GM19025 (cell line): ENCODE data around the gene RTBDN.
A peak's percentile ranks its signal among the peaks of the same experiment; 100 is the strongest.
"Not testable (repeated sequence)": the region's sequence is repeated elsewhere in the genome, so short reads cannot be mapped to it uniquely, and the experiment has no call there.

Experiments used
- ATAC-seq: cut with Tn5 transposase; IDR thresholded peaks from one replicate; pipeline ENCODE4 v1.9.1; 2021; ENCODE audit warnings: mild to moderate bottlenecking, low read depth, moderate library complexity; ENCODE audit not compliant: unreplicated experiment

RTBDN gene

DNA sequence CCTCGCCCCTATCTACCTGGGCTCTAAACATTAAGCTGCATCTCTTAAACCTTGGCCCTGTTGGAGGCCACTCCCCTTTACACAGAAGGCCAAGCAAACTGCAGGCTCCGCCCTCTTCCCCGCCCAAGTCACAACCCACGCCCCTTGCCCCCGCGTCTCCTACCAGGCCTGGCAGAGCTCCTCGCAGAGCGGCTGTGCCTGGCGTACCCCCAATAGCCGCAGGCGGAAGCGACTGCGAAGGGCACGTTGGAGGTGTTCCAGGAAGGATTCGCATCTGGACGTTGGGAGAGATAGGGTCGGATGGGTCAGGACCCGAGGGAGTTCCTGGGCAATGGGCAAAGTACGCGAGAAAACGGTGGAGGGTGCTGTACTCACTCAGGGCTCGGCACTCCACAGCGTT lies 5.9 kb downstream of the RTBDN start:
- ATAC-seq: no peak

DNA sequence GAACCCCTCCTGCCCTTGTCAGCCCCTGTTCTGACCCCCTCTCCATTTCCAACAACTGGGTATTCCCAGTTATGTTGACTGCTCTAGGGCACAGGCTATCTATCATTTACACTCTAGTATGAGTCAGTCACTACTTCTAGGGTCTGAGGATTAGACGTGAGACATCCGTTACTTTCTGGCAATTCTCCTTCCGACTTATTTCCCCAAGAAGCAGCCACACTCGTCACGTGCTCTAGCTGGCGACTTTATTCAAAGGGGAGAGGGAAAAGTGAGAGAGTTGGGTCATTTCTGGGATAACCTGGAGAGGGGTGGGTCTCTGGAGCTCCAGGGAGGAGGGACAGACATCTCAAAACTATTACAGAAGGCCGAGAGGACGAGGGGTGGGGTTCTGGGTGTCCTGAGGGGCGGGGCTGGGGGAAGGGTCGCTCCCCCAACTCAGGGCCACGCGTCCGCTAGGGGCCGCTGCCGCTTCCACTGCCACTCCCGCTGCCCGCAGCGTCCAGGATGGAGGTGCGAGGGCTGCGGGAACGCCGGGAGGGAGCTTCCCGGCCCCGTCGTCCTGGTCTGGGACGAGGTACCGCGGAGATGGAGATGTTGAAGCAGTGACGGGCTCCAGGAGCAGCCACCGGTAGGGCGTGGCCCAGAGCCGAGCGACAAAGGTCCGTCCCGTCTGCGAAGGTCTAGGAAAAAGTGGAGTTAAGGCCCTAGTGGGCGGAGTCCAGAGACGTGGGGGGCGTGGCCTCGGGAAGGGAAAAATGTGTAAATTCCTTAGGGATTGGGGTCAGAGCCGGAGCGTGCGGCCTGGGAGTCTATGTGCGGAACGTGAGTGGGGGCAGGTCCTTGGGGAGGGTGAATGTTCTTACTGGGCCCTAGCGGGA lies 8.9 kb downstream of the RTBDN start:
- ATAC-seq: no peak

DNA sequence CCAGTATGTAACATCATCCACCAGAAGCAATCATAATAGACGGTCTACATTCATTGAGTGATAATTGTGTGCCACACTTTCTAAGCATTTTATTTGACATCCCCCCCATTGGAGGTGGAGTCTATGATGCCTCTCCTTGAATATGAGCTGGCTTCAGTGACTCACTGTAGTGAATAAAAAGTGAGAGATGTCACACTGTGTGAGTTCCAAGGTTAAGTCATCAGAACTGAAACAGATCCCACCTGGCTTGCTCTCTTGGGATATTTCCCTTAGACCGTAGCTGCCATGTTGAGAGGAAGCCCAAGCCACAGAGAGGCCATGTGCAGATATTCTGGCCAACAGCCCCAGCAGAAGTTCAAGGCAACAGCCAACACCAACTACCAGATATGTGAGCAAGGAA lies 12.6 kb downstream of the RTBDN start:
- no peak for ATAC-seq

DNA sequence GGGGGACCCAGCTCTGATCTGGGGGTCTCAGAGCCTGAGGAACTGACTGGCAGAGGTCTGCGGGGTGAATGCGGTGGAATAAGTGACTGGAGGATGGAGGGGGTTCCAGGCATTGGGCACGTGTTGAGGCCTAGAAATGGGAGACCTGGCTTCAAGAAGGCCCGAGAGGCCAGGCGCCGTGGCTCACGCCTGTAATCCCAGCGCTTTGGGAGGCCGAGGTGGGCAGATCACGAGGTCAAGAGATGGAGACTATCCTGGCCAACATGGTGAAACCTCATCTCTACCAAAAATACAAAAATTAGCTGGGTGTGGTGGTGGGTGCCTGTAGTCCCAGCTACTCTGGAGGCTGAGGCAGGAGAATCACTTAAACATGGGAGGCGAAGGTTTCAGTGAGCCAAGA lies 16.6 kb downstream of the RTBDN start:
- not testable (repeated sequence) for ATAC-seq

DNA sequence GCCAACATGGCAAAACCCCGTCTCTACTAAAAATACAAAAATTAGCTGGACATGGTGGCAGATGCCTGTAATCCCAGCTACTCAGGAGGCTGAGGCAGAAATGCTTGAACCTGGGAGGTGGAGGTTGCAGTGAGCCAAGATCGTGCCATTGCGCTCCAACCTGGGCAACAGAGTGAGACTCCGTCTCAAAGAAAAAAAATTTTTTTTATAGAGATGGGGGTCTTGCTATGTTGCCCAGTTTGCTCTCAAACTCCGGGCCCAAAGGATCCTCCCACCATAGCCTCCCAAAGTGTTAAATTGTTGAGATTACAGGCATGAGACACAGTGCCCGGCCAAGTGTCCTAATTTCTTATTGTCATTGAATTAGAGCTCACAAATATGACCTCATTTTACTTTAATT lies 17.2 kb downstream of the RTBDN start:
- not testable (repeated sequence) for ATAC-seq

DNA sequence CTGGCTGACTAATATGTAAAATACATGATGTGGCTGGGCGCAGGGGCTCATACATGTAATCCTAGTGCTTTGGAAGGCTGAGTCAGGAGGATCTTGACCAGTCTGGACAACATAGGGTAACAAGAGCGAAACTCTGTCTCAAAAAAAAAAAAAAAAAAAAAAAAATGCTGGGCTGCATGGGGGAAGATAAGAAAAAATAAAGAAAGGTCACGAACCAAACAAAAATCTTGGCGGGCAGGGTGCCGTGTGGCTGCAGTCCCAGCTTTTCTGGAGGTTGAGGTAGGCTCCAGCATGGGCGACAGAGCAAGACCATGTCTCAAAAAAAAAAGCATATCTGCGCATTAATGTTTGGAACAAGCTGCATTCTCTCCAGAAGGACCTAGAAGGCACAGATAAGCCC lies 19.3 kb downstream of the RTBDN start:
- ATAC-seq: no peak

DNA sequence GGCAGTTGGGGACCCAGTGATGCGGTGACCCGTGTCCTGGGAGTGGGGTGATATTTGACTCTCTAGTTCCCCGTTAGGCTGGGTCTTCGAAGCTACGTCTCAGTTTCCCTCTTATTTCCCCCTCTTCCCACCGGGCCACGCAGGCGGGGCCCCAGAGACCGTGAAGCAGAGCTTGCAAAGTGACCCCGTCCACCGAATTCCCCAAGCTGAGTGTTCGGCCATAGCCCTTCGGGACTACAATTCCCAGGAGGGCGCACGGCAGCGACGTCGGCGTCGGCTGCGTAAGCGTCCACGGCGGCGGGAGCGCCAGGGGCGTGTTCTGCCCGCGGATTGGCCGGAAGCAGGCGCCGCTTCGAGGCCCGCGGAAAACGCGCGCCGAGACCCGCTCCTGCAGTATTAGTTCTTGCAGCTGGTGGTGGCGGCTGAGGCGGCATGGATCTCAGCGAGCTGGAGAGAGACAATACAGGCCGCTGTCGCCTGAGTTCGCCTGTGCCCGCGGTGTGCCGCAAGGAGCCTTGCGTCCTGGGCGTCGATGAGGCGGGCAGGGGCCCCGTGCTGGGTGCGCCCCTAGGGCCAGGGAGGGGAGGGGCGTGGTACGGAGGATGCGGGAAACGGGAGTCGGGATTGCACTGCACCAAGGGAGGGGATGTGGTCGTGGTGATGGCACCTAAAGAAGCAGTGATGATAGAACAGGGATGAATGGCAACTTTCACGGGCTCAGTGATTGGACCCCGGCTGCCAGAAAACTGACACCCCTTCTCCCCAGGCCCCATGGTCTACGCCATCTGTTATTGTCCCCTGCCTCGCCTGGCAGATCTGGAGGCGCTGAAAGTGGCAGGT lies 27.9 kb downstream of the RTBDN start, which contains the start of gene RNASEH2A:
TSS of gene RNASEH2A (plus strand) at position 343 of the 840 bp plus-strand sequence. CDS start at position 433, 90 bp downstream.
- ATAC-seq: peak; percentile 79

DNA sequence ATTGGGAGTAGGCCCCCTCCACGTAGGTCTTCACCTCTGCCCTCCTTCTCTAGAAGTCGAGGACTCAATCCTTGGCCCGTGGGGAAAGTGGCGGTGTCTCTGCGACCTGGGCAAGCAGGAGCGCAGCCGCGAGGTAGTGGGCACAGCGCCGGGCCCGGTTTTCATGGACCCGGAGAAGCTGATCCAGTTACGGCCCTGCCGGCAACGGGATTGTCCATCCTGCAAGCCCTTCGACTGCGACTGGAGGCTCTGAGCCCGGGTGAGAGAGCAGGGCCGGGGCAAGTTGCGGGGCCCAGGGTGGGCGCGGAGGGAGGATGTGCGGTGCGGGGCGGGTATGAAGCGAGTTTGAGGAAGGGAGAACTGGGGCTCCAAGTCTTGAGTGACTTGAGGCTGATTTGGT lies 30.3 kb downstream of the RTBDN start:
- ATAC-seq: no peak

DNA sequence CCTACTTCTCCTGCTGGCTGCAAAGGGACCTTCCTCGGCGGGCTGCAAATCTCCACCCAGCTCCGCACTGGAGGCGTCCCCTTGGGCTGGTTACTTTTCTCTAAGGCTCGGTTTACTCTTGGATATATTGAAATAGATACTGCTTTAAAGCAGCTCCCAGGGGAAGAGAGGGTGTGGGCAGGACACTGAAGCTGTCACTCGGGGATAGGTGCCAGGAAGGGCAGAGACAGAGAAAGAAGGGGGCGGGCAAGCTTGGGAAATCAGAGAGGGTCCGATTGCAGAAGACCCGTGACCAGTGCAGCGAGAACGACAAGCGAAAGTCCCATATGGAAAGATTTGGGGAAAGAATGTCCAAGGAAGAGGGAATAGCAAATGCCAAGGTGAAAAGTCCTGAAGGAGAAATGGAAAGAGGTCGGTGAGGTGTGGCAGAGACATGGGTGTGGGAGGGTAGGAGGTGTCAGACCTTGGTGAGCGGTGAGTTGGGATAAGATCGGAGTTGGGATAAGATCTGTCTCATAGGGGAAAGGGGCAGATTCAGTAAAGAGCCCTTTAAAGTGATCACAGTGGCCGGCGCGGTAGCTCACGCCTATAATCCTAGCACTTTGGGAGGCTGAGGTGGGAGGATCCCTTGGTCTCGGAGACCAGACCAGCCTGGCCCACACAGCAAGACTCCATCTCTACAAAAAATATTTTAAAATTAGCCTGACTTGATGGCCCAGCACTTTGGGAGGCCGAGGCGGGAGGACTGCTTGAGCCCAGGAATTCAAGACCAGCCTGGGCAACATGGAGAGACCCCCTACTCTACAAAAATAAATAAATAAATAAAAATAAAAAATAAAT lies 31.9 kb downstream of the RTBDN start:
- ATAC-seq: no peak

DNA sequence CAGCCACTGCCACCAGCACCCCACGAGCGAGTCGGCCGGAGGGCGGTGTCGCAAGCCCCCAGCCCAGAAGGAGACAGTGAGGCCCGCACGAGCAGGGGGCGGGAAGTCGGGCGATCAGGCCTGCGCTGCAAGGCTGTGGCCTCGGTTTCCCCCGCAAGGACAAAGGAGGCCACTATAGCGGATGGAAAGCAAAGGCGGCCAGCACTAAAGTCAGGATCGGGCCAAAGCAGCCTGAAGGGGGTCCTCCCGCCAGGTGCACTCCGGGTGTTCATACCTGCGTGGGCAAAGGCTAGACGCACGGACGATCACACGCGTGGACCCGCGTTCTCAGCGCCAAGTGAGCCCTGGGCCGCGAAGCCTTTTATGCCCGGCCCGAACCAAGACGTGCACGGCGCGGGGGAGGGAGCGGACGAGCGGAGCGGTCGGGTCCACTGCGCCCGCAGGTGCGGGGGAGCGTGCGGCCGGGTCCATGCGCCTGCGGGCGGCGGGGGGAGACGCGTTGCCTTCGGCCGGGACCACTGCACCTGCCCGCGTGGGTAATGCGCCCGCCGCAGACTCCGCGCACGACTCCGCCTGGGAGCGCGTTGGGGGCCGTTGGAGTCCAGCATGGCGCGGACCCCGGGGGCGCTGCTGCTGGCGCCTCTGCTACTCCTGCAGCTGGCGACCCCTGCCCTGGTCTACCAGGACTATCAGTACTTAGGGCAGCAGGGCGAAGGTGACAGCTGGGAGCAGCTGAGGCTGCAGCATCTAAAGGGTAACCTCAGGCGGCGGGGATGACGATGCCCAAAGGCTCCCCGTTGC lies 32.7 kb downstream of the RTBDN start, which contains the start of the genes PRDX2 and THSD8:
TSS of gene PRDX2 (minus strand) at position 335 of the 801 bp plus-strand sequence. CDS start 539 bp downstream, outside the sequence.
TSS of gene THSD8 (plus strand) at position 604 of the 801 bp plus-strand sequence. CDS start at position 607, 3 bp downstream.
- no peak for ATAC-seq

DNA sequence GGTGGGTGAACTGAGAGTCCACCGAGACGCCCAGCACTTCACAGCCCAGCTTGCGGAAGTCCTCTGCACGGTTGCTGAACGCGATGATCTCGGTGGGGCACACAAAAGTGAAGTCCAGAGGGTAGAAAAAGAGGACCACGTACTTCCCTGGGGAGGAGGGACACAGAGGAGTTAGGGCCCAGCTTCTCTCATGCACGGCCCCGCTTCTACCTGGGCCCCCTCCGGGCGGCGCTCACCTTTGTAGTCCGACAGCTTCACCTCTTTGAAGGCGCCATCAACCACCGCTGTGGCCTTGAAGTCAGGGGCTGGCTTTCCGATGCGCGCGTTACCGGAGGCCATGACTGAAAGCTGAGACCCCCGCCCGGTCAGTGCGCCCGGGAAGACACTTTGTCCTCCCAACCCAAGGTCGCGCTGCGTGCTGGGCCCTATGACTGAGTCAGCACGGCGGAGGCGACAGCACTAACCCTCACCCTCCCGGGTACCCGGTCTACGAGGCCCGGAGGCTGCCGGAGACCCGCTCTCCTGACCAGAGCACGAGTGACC lies 33.4 kb downstream of the RTBDN start:
- no peak for ATAC-seq

DNA sequence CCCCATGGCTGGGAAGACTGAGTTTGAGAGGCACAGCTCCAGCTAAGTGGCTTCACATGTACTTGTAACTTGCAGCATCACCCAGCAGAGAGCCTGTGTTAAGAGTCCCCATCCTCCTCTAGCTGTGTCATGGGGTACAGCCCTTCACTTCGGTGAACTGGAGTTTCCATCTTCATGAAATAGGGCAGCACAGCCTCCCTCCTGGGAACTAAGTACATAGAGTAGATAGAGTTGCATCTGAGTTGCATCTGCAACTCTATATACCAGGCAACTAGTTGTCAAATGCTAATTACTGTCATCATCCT lies 34.0 kb downstream of the RTBDN start:
- no peak for ATAC-seq

DNA sequence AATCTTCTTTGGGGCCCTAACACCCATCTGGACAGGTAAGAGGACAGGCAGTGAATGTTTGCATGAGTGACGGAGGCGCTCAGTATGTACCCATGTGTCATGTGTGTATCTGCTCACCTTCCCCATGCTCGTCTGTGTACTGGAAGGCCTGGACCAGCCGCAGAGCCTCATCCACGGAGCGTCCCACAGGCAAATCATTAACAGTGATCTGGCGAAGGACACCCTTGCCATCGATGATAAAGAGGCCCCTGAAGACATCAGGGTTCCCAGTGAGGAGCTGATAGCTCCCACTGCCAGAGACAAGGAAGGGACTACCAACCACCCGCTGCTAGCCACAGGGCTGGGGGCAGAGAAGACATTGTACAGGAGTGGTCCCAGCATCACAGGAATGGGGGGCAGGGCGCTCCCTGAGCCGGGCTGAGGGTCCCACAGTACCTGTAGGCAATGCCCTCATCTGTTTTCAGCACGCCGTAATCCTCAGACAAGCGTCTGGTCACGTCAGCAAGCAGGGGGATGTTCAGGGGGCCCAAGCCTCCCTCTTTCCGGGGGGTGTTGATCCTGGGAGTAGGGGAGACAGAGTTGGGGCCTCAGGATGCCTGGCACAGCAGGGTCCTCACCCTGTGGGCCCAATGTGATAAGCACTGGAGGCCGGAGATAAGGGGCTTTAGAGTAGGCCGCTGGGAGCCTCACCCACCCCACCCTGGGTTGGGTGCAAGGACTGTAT lies 34.5 kb downstream of the RTBDN start:
- ATAC-seq: no peak

DNA sequence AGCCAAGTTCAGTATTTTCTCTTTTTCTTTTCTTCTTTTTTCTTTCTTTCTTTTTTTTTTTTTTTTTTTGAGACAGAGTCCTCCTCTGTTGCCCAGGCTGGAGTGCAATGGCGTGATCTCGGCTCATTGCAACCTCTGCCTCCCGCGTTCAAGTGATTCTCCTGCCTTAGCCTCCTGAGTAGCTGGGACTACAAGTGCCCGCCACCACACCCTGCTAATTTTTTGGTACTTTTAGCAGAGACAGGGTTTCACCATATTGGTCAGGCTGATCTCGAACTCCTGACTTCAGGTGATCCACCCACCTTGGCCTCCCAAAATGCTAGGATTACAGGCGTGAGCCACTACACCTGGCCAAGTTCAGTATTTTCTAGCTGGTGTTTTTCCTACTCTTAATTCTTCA lies 36.8 kb downstream of the RTBDN start:
- not testable (repeated sequence) for ATAC-seq

DNA sequence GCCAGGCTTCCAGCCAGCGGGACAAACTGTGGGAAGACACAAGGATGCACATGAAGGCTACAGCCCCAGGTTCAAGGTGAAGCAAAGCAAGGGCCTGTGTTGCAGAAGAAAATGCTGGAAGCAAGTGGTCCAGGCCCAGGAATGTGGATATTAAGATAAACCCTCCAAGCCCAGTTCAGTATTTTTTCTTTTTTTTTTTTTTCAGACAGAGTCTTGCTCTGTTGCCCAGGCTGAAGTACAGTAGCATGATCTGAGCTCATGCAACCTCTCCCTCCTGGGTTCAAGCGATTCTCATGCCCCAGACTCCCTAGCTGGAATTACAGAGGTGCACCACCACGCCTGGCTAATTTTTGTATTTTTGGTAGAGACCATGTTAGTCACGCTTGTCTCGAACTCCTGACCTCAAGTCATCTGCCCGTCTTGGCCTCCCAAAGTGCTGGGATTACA lies 37.2 kb downstream of the RTBDN start:
- no peak for ATAC-seq

DNA sequence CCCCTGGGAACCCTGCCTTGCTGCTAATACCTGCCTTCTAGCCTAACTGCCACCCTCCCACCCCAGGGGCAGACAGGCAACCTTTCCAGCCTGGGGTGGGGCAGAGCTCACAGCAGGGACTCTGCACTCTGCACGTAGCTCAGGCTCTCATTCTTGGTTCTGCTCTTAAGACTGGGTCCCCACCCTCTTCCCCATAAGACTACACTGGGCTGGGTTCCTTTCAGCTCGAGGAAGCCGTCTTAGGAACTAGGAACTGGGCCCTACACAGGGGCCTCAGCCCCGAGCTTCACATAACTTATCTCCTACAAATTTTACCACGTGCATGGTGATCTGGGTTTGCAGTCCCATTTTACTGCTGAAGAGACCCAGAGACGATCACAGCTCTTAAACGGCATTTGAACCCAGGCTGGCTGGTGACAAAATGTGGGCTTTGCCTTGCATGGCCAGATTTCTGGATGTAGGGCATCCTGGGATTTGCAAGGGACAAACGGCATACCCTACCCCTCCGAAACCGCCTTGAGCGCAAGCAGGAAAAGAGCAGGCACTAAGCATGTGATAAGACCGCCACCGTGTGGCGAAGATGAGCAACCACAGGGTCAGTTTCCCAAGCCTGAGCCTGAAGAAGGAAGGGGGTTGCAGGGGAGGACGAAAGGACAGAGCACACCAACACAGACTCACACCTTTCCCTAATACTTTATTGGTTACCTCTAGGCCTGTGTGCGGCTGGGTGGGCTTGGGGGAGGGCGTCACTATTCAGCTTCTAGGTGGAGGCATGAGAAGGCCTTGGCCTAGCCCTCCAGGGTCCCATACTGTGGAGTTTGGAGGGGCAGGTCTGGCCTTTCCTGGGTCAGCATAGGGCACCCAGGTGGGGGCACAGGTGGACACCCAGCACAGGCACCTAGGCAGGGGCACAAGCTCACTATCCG lies 38.0 kb downstream of the RTBDN start:
- ATAC-seq: no peak

DNA sequence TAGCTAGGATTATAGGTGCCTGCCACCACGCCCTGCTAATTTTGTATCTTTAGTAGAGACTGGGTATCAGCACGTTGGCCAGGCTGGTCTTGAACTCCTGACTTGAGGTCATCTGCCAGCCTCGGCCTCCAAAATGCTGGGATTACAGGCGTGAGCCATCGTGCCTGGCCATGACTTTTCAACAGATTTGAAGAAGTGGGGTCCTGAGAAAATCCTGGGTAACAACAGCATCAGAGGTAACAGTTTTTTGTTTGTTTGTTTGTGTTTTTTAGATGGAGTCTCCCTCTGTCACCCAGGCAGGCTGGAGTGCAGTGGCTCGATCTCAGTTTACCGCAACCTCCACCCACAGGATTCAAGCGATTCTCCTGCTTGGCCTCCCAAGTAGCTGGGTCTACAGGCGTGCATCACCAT lies 39.4 kb downstream of the RTBDN start:
- ATAC-seq: no peak
